ENCODE results near the gene SEC16A.

DNA sequence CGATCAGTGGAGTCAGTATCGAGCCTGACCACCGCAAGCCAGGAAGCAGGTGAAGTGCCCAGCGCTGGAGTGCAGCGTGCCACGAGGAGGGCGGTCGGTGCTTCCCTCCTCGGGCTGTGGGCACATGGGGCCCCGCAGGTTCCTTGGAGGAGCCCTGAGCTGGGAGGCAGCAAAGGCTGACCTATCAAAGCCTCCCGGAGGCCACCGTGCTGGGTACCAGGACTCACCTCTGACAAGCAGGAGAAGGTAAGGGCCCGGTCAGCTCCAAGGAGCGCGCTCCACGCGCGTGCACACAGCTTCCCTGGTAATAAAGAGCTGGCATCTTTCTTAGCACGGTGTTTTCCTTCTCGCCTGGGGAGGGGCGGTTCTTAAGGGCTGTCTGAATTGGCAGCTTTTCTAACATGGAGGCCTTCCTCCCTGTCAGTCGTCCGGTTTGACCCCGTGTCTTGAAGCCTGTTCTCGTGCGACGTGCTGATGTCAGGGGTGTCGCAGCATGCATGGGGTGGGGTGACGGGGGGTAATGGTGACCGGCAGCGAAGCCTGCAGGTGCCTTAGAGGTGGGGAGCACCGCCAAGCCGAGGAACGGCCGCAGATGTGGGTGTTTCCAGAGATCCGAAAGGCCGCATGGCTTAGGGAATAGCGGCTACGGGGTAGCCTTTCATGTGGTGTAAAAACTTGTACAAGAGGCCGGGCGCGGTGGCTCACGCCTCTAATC, 59.3 kb downstream of the SEC16A start:
- TF ChIP-seq, protein P1, sequence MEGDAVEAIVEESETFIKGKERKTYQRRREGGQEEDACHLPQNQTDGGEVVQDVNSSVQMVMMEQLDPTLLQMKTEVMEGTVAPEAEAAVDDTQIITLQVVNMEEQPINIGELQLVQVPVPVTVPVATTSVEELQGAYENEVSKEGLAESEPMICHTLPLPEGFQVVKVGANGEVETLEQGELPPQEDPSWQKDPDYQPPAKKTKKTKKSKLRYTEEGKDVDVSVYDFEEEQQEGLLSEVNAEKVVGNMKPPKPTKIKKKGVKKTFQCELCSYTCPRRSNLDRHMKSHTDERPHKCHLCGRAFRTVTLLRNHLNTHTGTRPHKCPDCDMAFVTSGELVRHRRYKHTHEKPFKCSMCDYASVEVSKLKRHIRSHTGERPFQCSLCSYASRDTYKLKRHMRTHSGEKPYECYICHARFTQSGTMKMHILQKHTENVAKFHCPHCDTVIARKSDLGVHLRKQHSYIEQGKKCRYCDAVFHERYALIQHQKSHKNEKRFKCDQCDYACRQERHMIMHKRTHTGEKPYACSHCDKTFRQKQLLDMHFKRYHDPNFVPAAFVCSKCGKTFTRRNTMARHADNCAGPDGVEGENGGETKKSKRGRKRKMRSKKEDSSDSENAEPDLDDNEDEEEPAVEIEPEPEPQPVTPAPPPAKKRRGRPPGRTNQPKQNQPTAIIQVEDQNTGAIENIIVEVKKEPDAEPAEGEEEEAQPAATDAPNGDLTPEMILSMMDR (IDR thresholded peaks at IDR 0.05): no peak
- TF ChIP-seq POLR2A (IDR thresholded peaks at IDR 0.05): no peak
